IPS-15b (cell line): Measurements from ENCODE around the gene RHOH.
"Not testable (repeated sequence)": the region's sequence is repeated elsewhere in the genome, so short reads cannot be mapped to it uniquely, and the experiment has no call there.

Experiments used
- H3K27me3 ChIP-seq: one replicate; pipeline ENCODE4 v1.6.1; 2013; ENCODE audit warnings: low read length; ENCODE audit not compliant: control insufficient read depth, insufficient read depth
- H3K36me3 ChIP-seq: one replicate; pipeline ENCODE4 v1.6.1; 2013; ENCODE audit warnings: low read length; ENCODE audit not compliant: control insufficient read depth, insufficient read depth
- H3K4me1 ChIP-seq: one replicate; pipeline ENCODE4 v1.6.1; 2013; ENCODE audit warnings: mild to moderate bottlenecking, low read length; ENCODE audit not compliant: control insufficient read depth, insufficient read depth
- H3K4me3 ChIP-seq: one replicate; pipeline ENCODE4 v1.5.1; 2013; ENCODE audit warnings: low read depth, low read length
- H3K9ac ChIP-seq: one replicate; pipeline ENCODE4 v1.6.1; 2013; ENCODE audit warnings: low read depth, mild to moderate bottlenecking, low read length
- H3K9me3 ChIP-seq: one replicate; pipeline ENCODE4 v1.6.1; 2013; ENCODE audit warnings: mild to moderate bottlenecking, low read length; ENCODE audit not compliant: control insufficient read depth, insufficient read depth

The RHOH gene

GRCh38 chr4:40281099-40281498, 84.3 kb downstream of the RHOH start:
- Histone ChIP-seq H3K9ac (no peak overlapping the region), H3K36me3 (no peaks in the 10 kb centered on the region), H3K4me3 (no peak overlapping the region), H3K9me3 (no peaks in the 10 kb centered on the region), H3K27me3 (no peaks in the 10 kb centered on the region), H3K4me1 (no peaks in the 10 kb centered on the region)

DNA sequence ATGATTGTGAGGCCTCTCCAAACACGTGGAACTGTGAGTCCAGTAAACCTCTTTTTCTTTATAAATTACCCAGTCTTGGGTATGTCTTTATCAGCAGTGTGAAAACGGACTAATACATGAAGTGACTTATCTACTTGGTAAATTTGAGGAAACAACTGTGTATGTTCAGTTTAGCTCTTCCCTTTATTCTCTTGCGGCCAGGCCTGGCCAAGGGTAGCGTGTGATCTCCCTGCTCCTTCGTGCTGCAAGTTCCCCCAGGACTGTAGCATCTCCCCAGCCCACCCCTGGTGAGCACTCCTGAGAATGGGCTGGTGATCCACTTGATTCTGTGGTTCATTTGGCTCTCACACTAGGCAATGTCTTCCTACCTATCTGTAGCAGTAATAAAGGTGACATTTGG, 85.1 kb downstream of the RHOH start:
- H3K27me3 ChIP-seq, result no peaks in the 10 kb centered on the region
- no peaks in the 10 kb centered on the region for H3K36me3 ChIP-seq
- H3K4me1 ChIP-seq, result no peaks in the 10 kb centered on the region
- H3K9ac ChIP-seq, result no peak overlapping the region
- no peaks in the 10 kb centered on the region for H3K9me3 ChIP-seq
- H3K4me3 ChIP-seq, result no peak overlapping the region

- H3K27me3 ChIP-seq, H3K9me3 ChIP-seq, H3K4me3 ChIP-seq, H3K4me1 ChIP-seq, H3K36me3 ChIP-seq, H3K9ac ChIP-seq: not testable (repeated sequence)
Observed at GRCh38 chr4:40282857-40283256, 86.0 kb downstream of the RHOH start.

DNA sequence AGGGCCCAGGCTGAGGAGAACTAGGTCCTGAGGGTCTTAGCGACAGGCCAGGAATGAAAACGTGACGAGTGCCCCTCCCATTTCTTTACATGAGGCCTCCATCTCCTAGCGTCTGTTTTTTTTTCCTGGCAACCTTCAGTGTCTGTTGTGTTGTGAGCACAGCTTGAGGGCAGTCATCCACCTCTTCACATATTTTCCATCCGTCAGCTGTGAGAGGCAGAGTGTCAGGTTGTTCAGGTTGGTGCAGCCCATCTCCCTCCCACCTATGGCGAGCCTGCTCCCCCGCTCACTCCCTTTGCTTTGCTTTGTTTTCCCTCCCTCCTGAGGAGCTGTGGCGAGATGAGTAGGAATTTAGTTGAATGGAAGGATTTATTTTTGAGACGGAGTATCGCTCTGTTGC, 86.6 kb downstream of the RHOH start:
- Histone ChIP-seq H3K9me3 (no peaks in the 10 kb centered on the region), H3K36me3 (no peaks in the 10 kb centered on the region), H3K4me3 (no peak overlapping the region), H3K27me3 (no peaks in the 10 kb centered on the region), H3K4me1 (no peaks in the 10 kb centered on the region), H3K9ac (no peak overlapping the region)

GRCh38 chr4:40283968-40284367, 87.1 kb downstream of the RHOH start:
- no peaks in the 10 kb centered on the region for H3K36me3 ChIP-seq
- no peaks in the 10 kb centered on the region for H3K4me1 ChIP-seq
- H3K4me3 ChIP-seq, result no peak overlapping the region
- no peak overlapping the region for H3K9ac ChIP-seq
- no peaks in the 10 kb centered on the region for H3K27me3 ChIP-seq
- H3K9me3 ChIP-seq, result no peaks in the 10 kb centered on the region

DNA sequence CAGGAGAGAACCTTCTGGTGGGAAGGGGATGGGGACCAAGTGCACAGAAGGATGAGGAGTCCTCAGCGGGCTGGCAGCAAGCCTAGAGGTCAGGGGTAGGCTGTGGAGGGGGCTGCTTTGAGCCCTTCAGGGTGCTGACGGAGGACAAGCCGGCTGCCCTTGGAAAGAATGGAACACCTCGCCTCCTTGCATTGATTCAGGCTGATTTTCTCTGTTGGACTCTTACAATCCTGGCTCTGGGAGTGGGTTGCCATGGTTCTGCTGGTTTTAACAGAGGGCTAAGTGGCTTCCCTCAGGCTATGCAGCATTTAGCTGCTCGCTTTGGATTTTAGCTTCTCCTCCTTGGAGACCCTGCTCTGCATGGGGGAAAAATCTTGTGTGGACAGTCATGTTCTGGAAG, 88.9 kb downstream of the RHOH start:
- Histone ChIP-seq H3K36me3 (no peaks in the 10 kb centered on the region), H3K4me3 (no peak overlapping the region), H3K4me1 (no peaks in the 10 kb centered on the region), H3K27me3 (no peaks in the 10 kb centered on the region), H3K9me3 (no peaks in the 10 kb centered on the region), H3K9ac (no peak overlapping the region)

GRCh38 chr4:40288566-40288965, 91.7 kb downstream of the RHOH start:
- H3K27me3 ChIP-seq, result no peaks in the 10 kb centered on the region
- H3K4me3 ChIP-seq, result no peak overlapping the region
- no peak overlapping the region for H3K9ac ChIP-seq
- no peaks in the 10 kb centered on the region for H3K4me1 ChIP-seq
- H3K36me3 ChIP-seq, result no peaks in the 10 kb centered on the region
- no peaks in the 10 kb centered on the region for H3K9me3 ChIP-seq

DNA sequence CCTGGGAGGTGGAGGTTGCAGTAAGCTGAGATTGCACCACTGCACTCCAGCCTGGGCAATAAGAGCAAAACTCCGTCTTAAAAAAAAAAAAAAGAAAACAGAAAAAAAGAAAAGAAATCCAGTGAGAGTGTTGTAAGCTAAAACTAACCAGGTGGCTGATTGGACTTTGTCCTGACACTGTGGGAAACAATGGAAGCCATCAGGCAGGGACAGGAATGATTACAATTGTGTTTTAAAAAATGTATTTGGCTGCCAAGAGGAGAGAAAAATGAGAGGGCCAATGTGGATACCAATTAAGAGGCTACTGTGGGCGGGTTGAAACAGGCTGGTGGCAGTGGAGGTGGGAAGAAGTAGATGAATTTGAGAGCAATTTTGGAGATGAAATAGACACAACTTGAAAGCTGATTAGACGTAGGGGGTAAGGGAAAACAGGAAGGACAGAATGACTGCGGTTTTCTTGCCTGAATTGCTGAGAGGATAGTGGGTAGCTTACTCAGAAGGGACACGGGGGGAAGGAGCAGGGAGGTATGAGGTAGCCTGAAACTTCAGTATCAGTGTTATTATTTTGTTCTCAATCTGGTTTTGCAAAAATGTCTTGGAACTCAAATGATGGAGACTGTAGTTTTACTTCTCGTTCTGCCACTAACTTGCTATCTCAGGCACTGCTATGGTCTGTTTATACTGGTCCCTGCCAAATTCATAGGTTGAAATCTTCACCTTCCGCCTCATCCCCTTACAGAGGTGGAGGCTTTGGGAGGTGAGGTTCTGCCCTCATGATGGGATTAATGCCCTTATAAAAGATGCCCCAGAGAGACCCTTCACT, 92.7 kb downstream of the RHOH start:
- H3K27me3 ChIP-seq, result no peaks in the 10 kb centered on the region
- H3K4me3 ChIP-seq, result no peak overlapping the region
- no peaks in the 10 kb centered on the region for H3K4me1 ChIP-seq
- no peaks in the 10 kb centered on the region for H3K9me3 ChIP-seq
- H3K36me3 ChIP-seq, result no peaks in the 10 kb centered on the region
- H3K9ac ChIP-seq, result no peak overlapping the region

DNA sequence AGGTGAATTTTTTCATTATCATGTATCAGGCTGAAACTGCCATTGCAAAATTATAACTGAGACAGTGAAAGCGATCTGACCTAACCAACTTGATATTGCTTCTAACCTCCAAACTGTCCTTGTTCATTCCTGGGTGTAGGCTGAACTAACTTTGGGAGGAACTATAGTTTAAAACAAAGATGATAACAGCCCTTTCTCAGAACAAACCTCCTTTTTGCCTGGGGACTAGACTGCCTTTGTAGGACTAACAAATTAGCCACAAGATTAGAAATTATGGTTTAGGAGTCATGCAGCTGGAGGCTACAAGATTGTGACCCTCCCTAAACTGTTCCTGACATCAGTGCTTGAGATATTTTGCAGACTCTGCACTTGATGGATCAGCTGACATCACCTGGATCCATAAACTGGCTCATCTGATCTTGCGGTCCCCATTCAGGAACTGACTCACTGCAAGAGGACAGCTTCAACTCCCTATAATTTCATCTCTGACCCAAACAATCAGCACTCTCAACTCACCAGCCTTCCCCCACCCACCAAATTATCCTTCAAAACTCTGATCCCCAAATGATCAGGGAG, 93.9 kb downstream of the RHOH start:
- H3K9ac ChIP-seq, H3K4me1 ChIP-seq, H3K36me3 ChIP-seq, H3K9me3 ChIP-seq, H3K27me3 ChIP-seq, H3K4me3 ChIP-seq: not testable (repeated sequence)

DNA sequence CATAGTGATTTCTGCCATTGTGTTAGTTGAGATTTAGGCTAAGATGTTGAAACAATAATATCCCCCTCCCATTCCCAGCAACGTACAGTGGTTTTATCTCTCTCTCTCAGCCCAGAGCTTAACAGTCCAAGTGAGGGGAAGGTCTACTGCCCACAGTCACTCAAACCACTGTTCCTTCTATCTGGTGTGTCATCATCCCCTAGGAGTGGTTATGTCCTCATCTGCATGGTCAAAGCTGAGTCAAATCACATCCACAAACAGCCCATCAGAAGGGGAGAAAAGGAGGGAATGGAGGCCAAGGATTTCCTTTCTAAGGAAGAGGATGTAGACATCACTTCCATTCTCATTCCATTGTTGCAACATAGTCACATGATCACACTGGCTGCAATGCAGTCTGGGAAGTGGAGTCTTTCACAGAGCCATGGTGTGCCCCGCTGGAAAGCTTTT, 95.5 kb downstream of the RHOH start:
- Histone ChIP-seq H3K9ac (no peak overlapping the region), H3K27me3 (no peaks in the 10 kb centered on the region), H3K9me3 (peaks cover 5% of the 10 kb centered on the region), H3K36me3 (no peaks in the 10 kb centered on the region), H3K4me1 (no peaks in the 10 kb centered on the region), H3K4me3 (no peak overlapping the region)

DNA sequence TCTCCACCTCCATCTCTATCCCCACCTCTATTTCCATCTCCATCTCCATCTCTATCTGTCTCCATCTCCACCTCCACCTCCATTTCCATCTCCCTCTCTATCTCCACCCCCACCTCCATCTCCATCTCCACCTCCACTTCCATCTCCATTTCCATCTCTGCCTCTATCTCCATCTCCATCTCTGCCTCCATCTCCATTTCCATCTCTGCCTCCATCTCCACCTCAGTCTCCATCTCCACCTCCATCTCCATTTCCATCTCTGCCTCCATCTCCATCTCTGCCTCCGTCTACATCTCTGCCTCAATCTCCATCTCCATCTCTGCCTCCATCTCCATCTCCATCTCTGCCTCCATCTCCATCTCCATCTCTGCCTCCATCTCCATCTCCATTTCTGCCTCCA, 97.5 kb downstream of the RHOH start:
- Histone ChIP-seq H3K27me3 (no peaks in the 10 kb centered on the region), H3K9ac (no peak overlapping the region), H3K36me3 (no peaks in the 10 kb centered on the region), H3K9me3 (peaks cover 5% of the 10 kb centered on the region), H3K4me1 (no peaks in the 10 kb centered on the region), H3K4me3 (no peak overlapping the region)

DNA sequence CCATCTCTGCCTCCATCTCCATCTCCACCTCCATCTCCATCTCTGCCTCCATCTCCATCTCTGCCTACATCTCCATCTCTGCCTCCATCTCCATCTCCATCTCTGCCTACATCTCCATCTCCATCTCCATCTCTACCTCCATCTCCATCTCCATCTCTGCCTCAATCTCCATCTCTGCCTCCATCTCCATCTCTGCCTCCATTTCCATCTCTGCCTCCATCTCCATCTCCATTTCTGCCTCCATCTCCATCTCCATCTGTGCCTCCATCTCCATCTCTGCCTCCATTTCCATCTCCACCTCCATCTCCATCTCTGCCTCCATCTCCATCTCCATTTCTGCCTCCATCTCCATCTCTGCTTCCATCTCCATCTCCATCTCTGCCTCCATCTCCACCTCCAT, 98.2 kb downstream of the RHOH start:
- H3K4me3 ChIP-seq, result not testable (repeated sequence)

More for the DNA sequence above, 98.2 kb downstream of the RHOH start:
- H3K4me1 ChIP-seq, H3K9me3 ChIP-seq, H3K27me3 ChIP-seq, H3K36me3 ChIP-seq, H3K9ac ChIP-seq: not testable (repeated sequence)
